Uterus (tissue), 2 donors: Measurements from ENCODE around the gene KIAA1217.

Source experiments
- CTCF ChIP-seq, 4 experiments: fragments of 200-600 bp in 2 of 4; fragments of 450-650 bp in 2 of 4; sonication (generic) in 2 of 4; IDR thresholded peaks; one replicate each; pipeline ENCODE4 v1.5.1; 2016 to 2019; ENCODE audit warnings: antibody characterized with exemption in 4 of 4, mild to moderate bottlenecking in 2 of 4, moderate library complexity in 1 of 4
- POLR2A ChIP-seq, 2 donors: fragments of 450-650 bp; IDR thresholded peaks; one replicate each; pipeline ENCODE4 v1.6.1; 2016; ENCODE audit warnings: antibody characterized with exemption in 2 of 2, mild to moderate bottlenecking in 1 of 2, moderate library complexity in 1 of 2

GRCh38 chr10:24428410-24428782 lies 219.5 kb downstream of the KIAA1217 start:
- TF ChIP-seq POLR2A (IDR thresholded peaks at IDR 0.05) (no peak), CTCF (IDR thresholded peaks at IDR 0.05) (no peak)
